NAMALWA (cell line): ENCODE data around the gene ANKRD2.
"Not testable (repeated sequence)": the region's sequence is repeated elsewhere in the genome, so short reads cannot be mapped to it uniquely, and the experiment has no call there.

Source experiments
- DNase-seq: peaks from one replicate; pipeline ENCODE4 v3.0.0-alpha.2; 2015; ENCODE audit warnings: low spot score

ANKRD2 gene

DNA sequence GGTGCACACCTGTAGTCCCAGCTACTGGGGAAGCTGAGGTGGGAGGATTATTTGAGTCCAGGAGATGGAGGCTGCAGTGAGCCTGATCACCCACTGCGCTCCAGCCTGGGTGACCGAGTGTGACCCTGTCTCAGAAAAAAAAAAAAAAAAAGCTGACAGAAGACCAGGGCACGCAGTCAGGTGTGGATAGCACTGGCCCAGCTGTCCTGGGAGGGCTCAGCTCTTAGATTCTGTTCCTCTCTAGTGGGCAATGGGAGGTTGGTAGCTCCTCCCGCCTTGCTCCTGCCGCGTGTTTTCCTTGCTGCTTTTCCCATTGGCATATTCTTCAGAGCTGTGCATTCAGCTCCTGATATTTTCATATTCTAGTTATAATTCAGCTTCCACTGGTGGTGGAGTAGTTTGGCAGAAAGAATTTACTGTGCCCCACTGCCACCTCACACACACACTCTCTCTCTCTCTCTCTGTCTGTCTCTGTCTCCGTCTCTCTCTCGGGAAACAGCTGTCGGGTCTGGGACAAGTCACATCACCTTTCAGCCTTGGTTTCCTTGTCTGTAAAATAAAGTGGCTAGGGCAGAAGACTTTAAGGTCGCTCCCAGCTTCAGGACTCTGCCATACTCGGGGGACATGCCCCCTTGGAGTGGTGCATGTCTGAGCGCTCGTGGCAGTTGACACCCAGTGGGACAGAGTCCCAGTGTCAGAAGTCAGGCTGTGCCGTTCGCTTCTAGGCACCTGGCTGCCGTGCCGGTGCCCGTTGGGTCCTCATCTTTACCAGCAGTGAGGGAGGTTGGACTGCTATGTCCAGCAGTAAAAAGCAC lies 25.9 kb upstream of the ANKRD2 start:
- DNase-seq: no peak

GRCh38 chr10:97547271-97547600 lies 25.3 kb upstream of the ANKRD2 start:
- DNase-seq: no peak

GRCh38 chr10:97547962-97548361 lies 24.6 kb upstream of the ANKRD2 start:
- DNase-seq: no peak

GRCh38 chr10:97548828-97549455 lies 23.6 kb upstream of the ANKRD2 start:
- no peak for DNase-seq

GRCh38 chr10:97549587-97550322 lies 22.8 kb upstream of the ANKRD2 start:
- DNase-seq: no peak

GRCh38 chr10:97550336-97551149 lies 22.0 kb upstream of the ANKRD2 start:
- DNase-seq: no peak

- no peak for DNase-seq
Observed at GRCh38 chr10:97551271-97551670, 21.3 kb upstream of the ANKRD2 start.

DNA sequence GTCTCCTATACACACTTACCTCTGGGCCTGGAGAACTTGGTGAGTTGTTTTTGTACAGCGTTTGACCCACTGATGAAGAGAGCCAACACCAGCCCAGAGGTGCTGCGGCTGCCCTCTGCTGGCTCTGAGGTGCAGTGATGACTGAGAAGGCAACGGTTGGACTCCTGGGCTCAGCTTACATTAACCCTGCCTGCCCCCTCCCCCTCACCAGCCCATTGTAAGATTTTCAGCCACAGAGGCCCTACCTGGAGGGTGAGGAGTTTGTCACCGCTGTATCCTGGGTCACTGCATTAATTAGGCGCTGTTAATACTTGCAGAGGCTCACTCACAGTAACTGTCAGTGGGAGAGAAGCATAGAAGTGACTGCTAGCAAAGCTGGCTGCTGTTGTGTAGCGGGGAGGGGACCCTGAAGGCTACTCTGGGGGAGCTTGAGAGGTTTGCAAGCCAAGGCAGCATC lies 19.0 kb upstream of the ANKRD2 start:
- peak; percentile 75 for DNase-seq

DNA sequence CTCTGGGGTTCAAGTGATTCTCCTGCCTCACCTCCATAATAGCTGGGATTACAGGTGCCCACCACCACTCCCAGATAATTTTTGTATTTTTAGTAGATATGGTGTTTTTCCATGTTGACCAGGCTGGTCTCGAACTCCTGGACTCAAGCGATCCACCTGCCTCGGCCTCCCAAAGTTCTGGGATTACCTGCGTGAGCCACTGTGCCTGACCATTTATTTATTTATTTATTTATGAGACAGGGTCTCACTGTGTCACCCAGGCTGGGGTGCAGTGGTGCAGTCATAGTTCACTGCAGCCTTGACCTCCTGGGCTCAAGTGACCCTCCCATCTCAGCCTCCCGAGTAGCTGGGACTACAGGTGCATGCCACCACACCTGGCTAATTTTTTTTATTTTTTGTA lies 18.2 kb upstream of the ANKRD2 start:
- not testable (repeated sequence) for DNase-seq

GRCh38 chr10:97555541-97555940 lies 17.0 kb upstream of the ANKRD2 start:
- not testable (repeated sequence) for DNase-seq

- DNase-seq: not testable (repeated sequence)
Observed at GRCh38 chr10:97560731-97561381, 11.7 kb upstream of the ANKRD2 start.

GRCh38 chr10:97561386-97562077 lies 11.0 kb upstream of the ANKRD2 start:
- DNase-seq: not testable (repeated sequence)

GRCh38 chr10:97562329-97562728 lies 10.2 kb upstream of the ANKRD2 start:
- DNase-seq: not testable (repeated sequence)

GRCh38 chr10:97563337-97563736 lies 9.2 kb upstream of the ANKRD2 start:
- DNase-seq: no peak

GRCh38 chr10:97564776-97565175 lies 7.8 kb upstream of the ANKRD2 start:
- DNase-seq: no peak

DNA sequence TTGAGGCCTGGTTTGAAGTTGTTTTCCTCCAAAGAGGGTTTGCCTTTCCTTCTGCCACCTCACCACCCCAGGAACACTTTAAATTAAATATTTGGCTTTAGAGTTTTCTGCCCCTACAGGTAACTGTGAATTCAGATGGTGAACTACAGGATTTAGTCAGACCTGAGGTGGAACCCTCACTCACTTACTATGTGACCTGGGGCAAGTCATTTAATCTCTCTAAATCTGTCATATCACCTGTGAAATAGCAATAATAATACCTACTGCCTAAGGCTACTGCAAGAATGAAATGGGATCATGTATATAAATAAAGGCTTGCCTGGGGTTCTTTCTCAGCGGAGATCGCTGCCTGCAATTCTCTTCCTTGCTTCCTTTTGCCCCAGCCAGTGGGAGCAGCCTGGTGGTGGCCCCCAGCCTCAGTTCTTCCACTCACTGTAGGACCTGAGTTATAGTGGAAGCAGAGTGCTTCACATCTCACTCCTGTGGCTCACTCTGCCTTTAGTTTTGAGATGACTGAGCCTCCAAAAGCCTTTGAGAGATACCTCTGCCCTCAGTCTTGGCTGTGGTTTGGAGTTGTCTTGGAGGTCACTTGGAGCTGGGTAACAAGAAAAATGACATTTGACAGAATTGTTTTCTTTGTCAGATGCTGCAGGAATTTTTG lies 6.1 kb upstream of the ANKRD2 start:
- no peak for DNase-seq

GRCh38 chr10:97567891-97568290 lies 4.7 kb upstream of the ANKRD2 start:
- no peak for DNase-seq

GRCh38 chr10:97570146-97570788 lies 2.3 kb upstream of the ANKRD2 start:
- no peak for DNase-seq

- no peak for DNase-seq
Observed at GRCh38 chr10:97570789-97571471, 1.6 kb upstream of the ANKRD2 start.
